Measurements from ENCODE around the gene IGFBP2.

Gene IGFBP2

DNA sequence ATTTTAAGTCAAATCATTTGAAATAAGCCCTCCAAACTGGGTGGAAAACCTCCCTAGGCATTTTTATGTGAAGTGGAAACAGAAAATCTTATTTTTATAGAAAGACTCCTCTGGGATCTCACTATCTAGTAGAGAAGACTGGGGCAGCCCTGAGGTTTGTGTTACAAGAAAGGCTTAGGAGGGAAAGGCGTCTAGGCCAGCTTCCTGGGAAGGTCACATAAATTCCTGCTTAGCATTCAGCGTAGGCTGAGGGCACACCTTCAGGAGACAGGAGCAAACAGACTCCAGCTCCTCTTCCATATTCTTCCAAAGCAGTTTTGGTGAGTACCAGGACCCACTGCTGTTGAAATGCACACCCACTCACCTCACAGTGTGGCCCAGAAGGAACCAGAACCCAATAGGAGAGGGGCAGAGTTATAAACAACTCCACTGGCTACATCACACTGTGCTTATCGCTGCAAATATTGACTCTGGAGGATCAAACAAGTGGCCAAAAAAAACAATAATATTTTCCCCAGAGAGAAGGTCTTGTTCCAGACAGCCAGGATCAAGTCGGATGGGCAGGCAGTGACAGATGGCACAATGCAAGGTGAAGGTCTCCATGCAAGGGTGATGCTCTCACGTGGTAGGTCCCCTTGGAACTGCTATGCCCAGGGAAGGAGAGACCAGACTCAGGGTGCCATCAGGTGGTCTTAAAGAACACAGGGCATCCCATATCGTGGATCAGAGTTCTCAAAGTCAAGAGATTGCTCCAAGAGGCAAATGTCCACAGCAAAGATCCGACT, 17.7 kb upstream of the IGFBP2 start:
- DNase-seq (ENCODE audit: low read depth) = no peak

DNA sequence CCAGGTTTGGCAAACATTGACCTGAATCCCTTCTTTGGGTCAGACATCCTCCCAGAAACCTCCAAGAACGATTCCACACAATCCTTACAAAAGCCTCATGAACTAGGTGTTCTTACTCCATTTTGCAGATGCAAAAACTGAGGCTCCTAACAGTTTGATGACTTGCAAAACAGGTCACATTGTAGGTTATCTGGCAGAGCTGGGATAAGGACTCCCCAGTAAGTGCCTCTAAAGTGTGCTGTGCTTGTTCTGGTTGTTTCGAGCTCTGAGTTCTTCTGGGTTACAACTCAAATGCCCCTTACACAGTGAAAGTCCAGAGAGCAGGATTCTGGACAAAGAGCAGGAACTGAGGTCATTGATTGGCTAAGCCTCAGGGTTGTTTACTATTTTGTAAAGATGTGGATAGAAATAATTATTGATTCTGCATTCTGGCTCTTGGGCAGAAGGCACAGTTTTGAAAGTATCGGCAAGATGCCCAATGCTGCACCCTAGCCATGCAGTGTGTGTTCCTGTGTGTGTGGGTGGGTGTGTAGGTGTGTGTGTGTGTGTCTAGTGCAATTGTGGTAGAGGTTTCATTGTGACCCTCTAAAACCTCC, 17.0 kb upstream of the IGFBP2 start:
- DNase-seq (ENCODE audit: low read depth) = no peak

DNA sequence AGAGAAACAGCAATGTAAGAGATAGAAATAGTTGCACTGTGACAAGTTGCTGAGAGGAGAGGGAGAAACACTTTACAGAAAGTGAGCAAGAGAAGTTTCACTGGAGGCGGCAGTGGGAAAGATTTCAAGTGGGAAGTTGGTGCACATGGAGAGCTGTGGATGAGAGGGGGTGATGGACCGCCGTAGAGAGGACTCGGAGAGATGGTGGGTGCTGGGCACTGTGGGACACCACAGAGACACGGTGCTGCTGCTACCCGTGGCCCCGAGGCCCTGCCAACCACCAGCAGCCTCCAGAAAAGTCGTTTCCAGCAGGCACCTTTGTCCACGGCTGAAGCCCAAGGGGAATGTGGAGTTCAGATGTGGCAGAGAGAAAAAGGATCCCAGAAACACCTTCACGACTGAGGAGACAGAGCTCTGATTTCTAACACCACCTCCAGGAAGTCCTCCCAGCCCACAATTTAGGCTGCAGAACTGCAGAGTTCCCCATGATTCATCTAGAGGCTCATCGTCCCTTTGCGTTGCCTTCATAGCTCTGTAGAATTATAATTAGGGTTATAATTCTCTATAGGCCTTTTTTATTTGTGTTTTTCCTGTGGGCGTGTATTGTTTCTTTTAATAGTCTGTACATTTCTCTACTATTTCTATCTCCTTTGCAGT, 15.9 kb upstream of the IGFBP2 start:
- DNase-seq (ENCODE audit: low read depth) = no peak

DNA sequence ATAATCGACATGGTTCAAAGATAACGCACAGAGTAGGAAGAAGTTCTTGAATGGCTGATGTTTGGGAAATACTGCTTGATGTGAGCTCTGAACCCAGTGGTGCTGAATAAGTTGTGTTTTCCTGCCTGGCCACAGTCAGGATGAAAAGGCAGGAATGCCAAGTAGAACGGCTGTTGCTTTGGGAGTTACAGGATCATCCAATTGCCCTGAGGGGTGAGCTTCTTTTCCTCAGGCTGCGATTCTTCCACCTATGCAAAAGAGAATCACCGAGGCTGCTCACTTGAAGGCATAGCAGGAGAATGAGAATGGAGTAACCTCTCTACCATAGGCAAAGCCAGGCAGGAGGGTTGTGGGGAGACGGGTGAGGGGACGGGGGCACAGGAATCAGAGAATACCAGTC, 14.4 kb upstream of the IGFBP2 start:
- no peak for DNase-seq (ENCODE audit: low read depth)

DNA sequence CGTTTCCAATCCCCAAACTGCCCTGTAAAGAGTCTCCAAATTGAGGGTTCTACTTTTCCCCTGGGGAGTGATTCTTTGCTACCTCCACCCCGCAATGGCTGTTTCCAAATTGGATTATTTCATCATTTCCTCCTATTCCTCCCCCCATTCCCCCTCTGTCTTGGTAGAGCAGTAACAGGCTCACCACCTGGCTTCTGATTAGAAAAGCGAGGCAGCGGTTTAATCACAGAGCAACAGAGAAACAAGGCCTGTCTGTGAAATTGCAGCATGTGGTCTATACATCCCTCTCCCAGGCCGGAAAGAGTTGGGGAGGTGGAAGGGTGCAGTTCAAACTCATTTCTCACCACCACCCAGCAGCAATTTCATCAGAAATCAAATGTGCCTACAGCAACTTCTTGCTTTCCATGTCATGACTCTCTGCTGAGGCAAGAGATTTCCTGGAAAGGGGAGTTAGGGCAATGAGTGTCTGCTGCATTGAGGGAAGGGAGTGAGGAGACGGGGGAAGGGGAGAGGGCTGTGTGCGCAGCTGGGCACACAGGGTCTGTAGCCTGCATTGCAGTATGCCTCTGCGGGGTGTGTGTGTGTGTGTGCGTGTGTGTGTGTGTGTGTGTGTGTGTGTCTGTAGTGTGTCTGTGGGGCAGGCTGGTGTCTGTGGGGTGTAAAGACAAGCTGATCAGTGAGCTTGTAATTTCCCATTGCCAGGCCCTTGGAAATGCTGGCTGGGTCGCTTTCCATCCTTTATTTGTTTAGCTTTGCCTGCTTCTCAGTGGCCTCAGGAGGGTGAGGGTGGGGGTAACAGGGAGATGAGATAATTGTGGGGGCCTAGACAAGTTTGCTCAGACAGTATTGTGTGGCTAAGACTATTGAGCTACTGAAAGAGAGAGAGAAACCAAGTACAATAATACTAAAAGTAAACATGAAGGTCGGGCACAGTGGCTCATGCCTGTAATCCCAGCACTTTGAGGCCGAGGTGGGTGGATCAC, 13.5 kb upstream of the IGFBP2 start:
- DNase-seq (ENCODE audit: low read depth) = no peak

DNA sequence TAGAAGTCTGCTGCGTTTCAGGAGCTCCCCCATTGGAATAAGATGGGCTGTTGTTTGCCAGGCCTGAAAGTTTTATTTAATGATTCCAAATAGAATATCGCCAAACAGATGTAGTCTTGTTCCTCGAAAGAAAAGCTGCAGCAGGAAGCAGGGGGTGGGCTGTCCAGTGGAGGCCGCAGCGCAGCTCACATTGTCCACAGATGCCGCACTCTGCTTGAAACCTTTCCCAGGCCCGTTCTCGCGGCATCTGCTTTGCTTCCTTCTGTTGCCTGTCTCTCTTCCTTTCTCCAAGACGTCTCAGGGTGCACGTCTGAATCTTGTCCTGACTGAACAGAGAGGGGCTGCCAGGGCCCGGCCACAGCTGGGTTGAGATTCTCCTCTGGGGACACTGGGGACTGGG, 12.4 kb upstream of the IGFBP2 start:
- DNase-seq (ENCODE audit: low read depth) = no peak

DNA sequence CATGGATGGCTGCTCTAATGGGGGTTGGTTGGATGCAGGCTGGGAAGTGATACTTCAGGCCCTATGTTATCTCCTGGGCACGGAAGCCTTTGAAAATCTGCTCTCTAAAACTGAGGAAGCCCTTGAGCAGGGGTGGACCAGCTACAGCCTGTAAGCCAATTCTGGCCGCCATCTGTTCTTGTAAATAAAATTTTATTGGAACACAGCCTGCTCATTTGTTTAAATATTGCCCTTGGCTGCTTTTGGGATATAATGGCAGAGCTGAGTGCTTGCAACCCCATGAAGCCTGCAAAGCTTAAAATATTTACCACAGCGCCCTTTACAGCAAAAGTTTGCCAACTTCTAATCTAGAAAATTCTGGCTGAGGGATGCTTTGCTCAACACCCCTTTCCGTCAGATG, 11.9 kb upstream of the IGFBP2 start:
- DNase-seq (ENCODE audit: low read depth) = no peak

DNA sequence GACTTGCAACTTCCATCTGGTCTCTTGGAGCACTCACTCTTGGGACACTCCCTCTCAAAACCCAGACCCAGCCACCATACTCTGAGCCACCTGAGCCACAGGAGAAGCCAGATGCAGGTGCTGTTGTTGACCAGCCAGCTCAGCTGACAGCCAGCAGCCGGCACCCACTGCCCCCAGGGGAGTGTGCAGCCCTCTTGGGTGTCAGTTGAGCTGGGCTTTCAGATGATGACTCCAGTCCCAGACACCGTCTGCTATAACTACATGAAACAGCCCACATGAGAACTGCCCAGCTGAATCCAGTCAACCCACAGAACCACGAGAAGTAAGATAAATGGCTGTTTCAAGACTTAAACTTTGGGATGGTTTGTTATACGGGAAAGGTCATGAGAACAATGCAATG, 10.7 kb upstream of the IGFBP2 start:
- DNase-seq (ENCODE audit: low read depth) = no peak

DNA sequence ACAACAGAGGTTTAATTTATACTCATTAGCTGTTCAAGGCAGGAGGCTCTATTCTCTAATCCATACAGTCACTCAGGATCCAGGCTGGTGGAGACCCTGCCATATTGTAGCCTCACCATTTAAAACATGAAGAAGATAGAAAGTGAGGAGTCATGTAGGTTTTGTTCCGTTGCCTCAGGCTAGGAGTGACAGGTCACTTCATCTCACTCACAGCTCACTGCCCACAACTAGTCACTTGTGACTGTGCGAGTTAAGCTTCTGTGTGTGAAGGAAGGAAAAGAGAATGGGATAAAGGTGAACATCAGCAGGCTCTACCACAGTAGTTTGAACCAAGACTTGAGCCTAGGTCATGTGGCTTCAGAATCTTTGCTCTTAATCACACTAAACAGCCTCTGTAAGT, 9.0 kb upstream of the IGFBP2 start:
- DNase-seq (ENCODE audit: low read depth) = no peak

DNA sequence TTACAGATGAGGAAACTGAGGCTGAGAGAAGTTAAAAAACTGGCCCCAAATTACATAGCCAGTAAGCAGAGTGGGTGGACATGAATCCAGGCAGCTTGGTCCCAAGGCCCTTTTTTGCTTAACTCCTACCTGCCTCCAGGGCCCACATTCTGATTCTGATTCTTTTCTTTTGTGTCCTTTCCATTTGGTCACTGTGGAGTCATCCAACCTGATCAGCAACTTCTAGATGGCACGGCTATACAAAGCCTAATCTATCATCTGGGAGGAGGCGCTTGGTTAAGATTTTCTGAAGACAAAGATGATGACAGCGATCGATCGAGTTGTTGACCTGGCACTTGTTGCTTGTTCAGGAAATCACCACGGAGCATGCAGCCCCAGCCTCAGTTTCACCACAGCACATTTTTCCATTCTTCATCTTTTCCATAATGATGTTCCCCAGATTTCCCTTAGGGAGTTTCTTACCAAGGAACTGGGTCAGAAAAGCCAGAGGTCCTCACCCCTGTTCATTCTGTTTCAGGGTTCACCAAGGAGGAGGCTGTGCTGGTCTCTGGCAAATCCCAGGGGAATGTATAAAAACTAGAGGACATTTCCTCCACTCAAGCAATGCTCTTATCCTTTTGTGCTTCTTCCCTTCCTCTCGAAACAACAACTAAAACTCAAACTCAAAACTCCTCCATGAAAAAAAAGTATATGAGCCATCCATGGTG, 6.9 kb upstream of the IGFBP2 start:
- no peak for DNase-seq (ENCODE audit: low read depth)

DNA sequence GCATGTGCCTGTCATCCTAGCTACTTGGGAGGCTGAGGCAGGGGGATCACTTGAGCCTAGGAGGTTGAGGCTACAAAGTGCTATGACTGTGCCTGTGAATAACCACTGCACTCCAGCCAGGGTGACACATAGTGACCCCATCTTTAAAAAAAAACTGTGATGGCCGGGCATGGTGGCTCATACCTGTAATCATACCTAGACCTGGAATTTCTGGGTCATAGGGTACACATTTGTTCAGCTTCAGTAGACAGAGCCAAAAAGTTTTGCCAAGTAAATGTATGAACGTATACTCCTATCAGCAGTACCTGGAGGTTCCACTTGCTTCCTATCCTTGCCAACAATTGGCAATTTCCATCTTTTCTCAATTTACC, 6.4 kb upstream of the IGFBP2 start:
- no peak for DNase-seq (ENCODE audit: low read depth)

DNA sequence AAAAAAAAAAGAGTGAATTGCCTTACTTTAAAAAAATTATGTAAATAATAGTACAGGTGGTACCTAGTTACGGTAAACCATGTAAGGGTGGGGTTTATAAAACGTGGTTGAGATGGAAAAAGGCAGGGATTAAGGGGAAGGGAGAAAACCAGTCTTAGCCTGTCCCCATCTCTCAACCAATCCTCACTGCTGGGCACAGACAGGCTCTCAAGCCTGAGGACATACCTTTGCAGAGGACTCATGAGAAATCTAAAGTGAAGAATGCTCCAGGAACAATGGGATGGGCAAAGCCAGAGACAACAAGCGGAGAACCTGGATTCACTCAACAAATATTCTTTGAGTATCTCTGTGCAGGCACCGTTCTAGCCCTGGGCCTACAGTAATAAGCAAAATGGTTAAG, 3.4 kb upstream of the IGFBP2 start:
- no peak for DNase-seq (ENCODE audit: low read depth)

DNA sequence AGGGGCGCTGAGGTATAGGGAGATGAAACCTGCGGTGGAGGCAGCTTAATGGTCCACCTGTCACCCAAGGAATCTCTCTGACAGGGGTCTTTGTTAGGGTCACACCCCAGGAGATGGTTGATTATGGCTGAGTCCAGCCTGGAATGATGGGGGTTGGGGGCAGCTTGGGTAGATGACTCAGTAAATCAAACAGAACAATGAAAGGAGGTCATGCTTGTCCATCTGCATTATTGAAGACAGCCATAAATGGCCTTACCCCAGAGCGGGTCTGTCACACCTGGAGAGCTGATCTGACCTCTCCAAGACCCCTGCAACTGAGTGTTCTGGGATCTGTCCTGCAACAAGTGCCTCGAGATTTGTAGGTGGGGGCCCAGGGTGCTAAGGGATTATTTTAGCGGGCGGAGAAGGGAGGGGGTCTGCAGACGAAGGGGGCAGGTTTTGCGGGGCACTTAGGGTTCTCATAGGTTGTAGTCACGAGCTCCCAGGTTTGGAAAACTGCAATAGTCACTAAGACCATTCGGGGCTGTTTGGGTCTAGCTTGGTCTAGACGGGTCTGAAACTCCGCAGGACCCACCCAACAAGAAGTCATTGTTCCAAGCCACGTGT, 771 bp upstream of the IGFBP2 start:
- no peak for DNase-seq (ENCODE audit: low read depth)

DNA sequence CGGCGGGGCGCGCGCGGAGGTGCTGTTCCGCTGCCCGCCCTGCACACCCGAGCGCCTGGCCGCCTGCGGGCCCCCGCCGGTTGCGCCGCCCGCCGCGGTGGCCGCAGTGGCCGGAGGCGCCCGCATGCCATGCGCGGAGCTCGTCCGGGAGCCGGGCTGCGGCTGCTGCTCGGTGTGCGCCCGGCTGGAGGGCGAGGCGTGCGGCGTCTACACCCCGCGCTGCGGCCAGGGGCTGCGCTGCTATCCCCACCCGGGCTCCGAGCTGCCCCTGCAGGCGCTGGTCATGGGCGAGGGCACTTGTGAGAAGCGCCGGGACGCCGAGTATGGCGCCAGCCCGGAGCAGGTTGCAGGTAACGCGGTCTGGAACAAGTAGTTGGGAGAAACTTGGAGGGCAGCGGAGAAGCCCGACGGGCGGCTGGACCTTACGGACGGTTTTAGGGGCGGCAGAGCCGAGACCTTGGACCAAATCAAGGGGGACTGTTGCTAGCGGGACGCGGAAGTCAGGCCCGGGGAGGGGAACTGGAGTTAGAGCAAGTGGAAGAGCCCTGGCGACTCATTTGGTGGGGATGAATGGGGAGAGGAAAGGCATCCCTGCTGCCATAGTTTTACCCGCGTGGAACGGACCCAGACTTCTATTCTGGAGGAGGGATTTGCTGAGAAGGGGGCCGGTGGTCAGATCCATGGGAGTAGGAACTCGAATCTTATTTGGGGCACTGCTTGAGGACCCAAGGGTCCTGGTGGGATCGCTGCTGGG, 573 bp downstream of the IGFBP2 start:
- DNase-seq (ENCODE audit: low read depth) = no peak

DNA sequence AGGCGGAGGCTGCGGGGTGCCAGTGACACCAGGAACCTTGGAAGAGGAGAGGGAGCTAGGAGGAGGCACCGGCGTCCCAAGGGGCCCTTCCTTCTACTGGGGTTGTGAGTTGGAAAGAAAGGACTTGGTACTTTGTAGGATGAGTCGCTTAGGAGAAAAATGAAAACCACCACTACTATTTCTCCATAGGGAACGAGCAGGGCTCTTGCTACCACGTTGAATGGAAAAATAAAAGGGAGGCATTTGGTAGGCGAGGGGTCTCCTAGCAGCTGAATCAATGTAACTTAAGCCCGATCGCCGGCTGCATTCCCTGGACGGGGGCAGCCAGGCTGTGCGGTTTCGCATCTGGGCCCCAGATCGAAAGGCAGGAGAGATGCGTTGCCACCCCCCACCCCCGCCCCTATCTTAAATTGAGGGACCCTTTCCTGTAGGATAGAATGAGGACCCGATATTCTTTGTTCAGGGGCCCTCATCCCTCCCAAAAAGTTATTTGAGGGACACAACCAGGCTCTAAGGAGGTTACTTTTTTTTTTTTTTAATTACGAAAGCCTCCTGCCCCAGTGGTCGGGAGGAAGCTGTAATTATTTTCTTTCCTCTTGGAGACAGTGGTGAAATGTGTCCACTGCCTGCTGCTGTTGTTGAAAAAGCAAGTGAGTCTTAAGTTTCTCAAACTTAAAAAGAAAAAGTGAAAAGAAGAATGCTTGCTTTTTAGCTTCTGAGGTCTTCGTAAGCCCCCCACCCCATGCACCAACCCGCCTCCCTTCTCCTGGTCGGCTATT, 1.3 kb downstream of the IGFBP2 start:
- DNase-seq (ENCODE audit: low read depth) = no peak

DNA sequence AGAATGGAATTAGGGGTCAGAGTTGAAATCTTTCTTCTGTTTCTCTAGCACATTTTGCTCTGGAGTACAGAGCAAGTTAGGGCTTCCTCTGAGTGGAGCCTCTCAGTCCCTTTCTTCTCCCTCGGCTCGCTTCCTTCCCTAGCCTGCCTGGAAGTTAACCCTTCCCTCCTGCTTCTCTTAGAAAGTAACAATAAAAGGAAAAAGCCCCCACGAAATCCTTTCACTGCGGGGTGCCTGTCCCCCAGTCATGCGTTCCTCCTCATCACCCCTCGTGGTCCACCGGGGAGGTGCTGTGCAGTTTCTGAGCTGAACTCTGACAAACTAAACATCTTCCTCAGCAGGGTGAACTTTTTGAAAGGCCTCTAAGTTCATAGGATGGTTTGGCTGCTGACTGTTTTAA, 2.0 kb downstream of the IGFBP2 start:
- DNase-seq (ENCODE audit: low read depth) = no peak

DNA sequence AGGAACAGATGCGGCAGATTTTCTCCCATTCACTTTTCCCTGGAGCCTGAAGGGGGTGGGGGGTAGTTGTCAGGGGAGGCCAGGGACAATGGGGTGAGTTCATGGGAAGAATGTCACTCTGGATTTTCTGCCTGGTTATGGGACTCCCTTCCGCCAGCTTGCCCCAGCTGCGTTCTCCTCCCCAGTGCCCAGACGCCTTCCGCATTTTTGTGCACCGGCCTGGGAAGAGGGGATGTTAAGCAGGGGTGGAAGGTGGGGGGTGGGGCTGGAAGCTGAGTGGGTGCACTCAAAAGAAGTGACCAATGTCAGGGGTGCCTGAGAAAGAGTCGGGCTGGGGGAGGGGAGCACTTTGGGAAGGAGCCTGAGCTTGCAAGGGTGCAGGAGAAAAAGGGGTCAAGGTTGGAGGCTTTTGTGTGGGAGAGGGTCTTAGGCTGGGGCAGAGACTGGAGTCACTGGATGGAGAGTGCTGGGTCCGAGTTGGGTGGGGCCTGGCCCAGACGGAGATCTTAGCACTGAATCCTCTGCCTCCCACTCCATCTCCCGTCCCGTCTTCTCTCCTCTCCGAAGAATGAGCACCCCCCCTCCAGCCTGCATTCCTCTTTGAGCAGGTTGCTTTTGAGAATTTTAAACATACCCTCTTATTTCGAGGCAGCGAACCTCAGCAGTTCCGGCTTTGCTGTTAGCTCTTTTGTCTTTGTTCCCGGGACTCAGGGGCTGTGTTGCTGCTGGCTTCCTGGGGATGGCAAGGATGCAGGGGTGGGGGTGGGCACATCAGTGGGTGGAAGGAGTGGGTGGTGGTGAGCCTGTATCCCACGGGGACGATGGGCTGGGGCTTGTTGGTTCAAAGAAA, 2.7 kb downstream of the IGFBP2 start:
- no peak for DNase-seq (ENCODE audit: low read depth)

DNA sequence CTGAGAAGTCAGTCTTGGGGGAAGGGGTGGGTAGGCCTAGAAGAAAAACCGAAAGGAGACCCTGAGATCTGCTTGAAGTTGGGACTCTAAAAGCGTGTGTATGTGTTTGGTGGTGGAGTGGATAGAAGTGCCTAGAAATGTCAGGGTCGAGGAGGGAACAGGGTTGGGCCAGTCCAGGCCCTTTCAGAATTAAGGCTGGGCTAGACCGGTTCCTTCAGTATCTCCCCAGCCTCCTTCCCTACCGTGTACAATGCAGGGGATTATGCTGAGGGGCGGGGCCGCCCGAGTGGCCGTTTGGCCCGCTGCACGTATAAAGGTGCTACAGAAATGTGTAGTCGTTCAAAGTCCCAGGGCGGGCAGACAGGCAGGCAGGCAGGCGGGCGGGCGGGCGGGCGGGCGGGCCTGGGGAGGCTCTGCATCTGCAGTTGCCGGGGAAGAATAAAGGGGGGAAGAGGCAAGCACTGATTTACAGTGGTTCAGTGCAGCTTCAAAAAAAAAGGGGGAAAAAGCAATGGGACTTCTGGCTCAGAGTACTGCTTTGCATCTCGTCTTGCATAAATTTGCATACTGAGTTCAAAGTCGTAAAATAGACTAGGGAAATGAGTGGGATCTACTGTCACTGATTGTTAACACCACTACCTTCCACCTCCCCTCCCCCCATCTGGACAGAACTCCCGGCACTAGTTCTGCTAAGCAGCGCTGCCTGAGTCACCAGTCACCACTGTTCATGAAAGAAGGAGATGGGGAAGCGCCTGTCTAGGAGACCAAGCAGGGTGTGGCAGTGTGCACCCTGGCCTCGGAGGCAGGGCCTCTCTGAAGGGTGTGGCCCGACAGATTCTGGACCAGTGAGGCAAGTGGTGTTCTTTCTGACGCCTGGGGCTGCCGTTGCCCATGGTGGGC, 3.6 kb downstream of the IGFBP2 start:
- DNase-seq (ENCODE audit: low read depth) = no peak
